Panc1 (cell line): Measurements from ENCODE around the gene ZBTB40.

Experiments used
- POLR2AphosphoS5 ChIP-seq: IDR thresholded peaks from 2 replicates; pipeline ENCODE4 v1.6.1; 2012; ENCODE audit warnings: mild to moderate bottlenecking, low read depth, low read length, moderate library complexity
- TCF7L2 ChIP-seq: IDR thresholded peaks from 2 replicates; pipeline ENCODE4 v1.6.1; 2011; ENCODE audit warnings: mild to moderate bottlenecking, low read depth, low read length, inconsistent platforms
- TF ChIP-seq, protein P1 (sequence below): fragments of 450-650 bp; IDR thresholded peaks from 2 replicates; pipeline ENCODE4 v1.5.1; 2017; ENCODE audit warnings: mild to moderate bottlenecking
- TF ChIP-seq, protein P2 (sequence below), 2 experiments: IDR thresholded peaks; 2 replicates each; pipeline ENCODE4 v1.6.1; 2011 to 2012; ENCODE audit warnings: low read depth in 2 of 2, control low read depth in 1 of 2, low read length in 1 of 2, mild to moderate bottlenecking in 1 of 2, moderate library complexity in 1 of 2; ENCODE audit not compliant: insufficient read depth in 1 of 2

DNA sequence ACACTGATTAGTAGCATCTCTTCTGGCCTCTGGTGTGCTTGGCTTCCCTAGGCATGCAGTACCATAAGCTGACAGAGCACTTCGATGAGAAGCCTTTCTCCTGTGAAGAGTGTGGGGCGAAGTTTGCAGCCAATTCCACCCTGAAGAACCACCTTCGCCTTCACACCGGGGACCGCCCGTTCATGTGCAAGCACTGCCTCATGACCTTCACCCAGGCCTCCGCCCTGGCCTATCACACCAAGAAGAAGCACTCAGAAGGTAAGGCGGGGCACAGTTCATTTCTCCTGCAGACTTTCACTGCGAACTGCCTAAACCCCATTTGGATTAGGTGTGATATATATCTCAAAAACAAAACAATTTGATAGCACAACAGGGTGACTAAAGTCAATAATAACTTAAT is 61.2 kb downstream of the ZBTB40 start:
- TF ChIP-seq, protein P1, sequence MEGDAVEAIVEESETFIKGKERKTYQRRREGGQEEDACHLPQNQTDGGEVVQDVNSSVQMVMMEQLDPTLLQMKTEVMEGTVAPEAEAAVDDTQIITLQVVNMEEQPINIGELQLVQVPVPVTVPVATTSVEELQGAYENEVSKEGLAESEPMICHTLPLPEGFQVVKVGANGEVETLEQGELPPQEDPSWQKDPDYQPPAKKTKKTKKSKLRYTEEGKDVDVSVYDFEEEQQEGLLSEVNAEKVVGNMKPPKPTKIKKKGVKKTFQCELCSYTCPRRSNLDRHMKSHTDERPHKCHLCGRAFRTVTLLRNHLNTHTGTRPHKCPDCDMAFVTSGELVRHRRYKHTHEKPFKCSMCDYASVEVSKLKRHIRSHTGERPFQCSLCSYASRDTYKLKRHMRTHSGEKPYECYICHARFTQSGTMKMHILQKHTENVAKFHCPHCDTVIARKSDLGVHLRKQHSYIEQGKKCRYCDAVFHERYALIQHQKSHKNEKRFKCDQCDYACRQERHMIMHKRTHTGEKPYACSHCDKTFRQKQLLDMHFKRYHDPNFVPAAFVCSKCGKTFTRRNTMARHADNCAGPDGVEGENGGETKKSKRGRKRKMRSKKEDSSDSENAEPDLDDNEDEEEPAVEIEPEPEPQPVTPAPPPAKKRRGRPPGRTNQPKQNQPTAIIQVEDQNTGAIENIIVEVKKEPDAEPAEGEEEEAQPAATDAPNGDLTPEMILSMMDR = no peak
- TF ChIP-seq POLR2AphosphoS5 (no peak), TCF7L2 (no peak)
- TF ChIP-seq, protein P2, sequence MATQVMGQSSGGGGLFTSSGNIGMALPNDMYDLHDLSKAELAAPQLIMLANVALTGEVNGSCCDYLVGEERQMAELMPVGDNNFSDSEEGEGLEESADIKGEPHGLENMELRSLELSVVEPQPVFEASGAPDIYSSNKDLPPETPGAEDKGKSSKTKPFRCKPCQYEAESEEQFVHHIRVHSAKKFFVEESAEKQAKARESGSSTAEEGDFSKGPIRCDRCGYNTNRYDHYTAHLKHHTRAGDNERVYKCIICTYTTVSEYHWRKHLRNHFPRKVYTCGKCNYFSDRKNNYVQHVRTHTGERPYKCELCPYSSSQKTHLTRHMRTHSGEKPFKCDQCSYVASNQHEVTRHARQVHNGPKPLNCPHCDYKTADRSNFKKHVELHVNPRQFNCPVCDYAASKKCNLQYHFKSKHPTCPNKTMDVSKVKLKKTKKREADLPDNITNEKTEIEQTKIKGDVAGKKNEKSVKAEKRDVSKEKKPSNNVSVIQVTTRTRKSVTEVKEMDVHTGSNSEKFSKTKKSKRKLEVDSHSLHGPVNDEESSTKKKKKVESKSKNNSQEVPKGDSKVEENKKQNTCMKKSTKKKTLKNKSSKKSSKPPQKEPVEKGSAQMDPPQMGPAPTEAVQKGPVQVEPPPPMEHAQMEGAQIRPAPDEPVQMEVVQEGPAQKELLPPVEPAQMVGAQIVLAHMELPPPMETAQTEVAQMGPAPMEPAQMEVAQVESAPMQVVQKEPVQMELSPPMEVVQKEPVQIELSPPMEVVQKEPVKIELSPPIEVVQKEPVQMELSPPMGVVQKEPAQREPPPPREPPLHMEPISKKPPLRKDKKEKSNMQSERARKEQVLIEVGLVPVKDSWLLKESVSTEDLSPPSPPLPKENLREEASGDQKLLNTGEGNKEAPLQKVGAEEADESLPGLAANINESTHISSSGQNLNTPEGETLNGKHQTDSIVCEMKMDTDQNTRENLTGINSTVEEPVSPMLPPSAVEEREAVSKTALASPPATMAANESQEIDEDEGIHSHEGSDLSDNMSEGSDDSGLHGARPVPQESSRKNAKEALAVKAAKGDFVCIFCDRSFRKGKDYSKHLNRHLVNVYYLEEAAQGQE (IDR thresholded peaks at IDR 0.05; ENCODE audit: insufficient read depth in 1 of 2, low read depth in 2 of 2, low read length in 1 of 2) = no peak
